Measurements from ENCODE around the gene SCN2B. TPM values are rescaled to one million over a fixed set of nuclear protein-coding genes. Genes with fewer than 3 reads are reported as not detected.

SCN2B gene
- total and polyA plus RNA-seq, 2 of the 13 experiments (the other 11 are each of a cell fraction or from before 2014, with no cell fraction given), result 0.01 to 0.02 TPM

GRCh38 chr11:118212131-118212725 is 35.8 kb upstream of the SCN2B start (continued):
- 0 out of 2 replicates have a peak, but pooled peaks have one; percentile 59 for TF ChIP-seq SNAPC5 (CRISPR knock-in tag; IDR thresholded peaks at IDR 0.05; ENCODE audit: borderline replicate concordance)
- TF ChIP-seq CEBPG (CRISPR knock-in tag; IDR thresholded peaks at IDR 0.05), result peak; percentile 98
- no peak for TF ChIP-seq RELA (CRISPR knock-in tag; IDR thresholded peaks at IDR 0.05)
- TF ChIP-seq NFKBIZ (CRISPR knock-in tag; IDR thresholded peaks at IDR 0.05), result peak; percentile 88; the same call in 1 of the 2 replicates
- no peak for TF ChIP-seq ZNF136 (CRISPR knock-in tag; IDR thresholded peaks at IDR 0.05; ENCODE audit: low read depth)
- peak; percentile 98 for TF ChIP-seq MYNN (CRISPR knock-in tag; IDR thresholded peaks at IDR 0.05; ENCODE audit: low read depth)
- TF ChIP-seq STAG1 (CRISPR knock-in tag; IDR thresholded peaks at IDR 0.05), result peak; percentile 48
- peak; percentile 81 for TF ChIP-seq ELF3 (CRISPR knock-in tag; IDR thresholded peaks at IDR 0.05)
- peak; percentile 76; the same call in 1 of the 2 replicates for TF ChIP-seq ZNF205 (CRISPR knock-in tag; IDR thresholded peaks at IDR 0.05)
- TF ChIP-seq ZNF597 (CRISPR knock-in tag; IDR thresholded peaks at IDR 0.05), result no peak
- TF ChIP-seq YEATS2 (CRISPR knock-in tag; IDR thresholded peaks at IDR 0.05; ENCODE audit: borderline replicate concordance), result peak; percentile 43; the same call in 1 of the 2 replicates
- TF ChIP-seq FOXP4 (CRISPR knock-in tag; IDR thresholded peaks at IDR 0.05), result peak; percentile 93
- TF ChIP-seq SETDB1 (CRISPR knock-in tag; IDR thresholded peaks at IDR 0.05; ENCODE audit: borderline replicate concordance), result no peak
- peak; percentile 79 for TF ChIP-seq HNF4G (IDR thresholded peaks at IDR 0.05; ENCODE audit: borderline replicate concordance, low read depth, low read length)
- peak; percentile 87 for TF ChIP-seq HNF4G (CRISPR knock-in tag; IDR thresholded peaks at IDR 0.05; ENCODE audit: borderline replicate concordance, low read depth)
- TF ChIP-seq ZNF296 (CRISPR knock-in tag; conservative IDR thresholded peaks at IDR 0.05), result no peak
- TF ChIP-seq PATZ1 (CRISPR knock-in tag; IDR thresholded peaks at IDR 0.05), result peak; percentile 89
- 0 out of 2 replicates have a peak, but pooled peaks have one; percentile 82 for TF ChIP-seq ZNF644 (CRISPR knock-in tag; IDR thresholded peaks at IDR 0.05; ENCODE audit: low read depth)
- peak; percentile 92 for TF ChIP-seq ZNF276 (CRISPR knock-in tag; IDR thresholded peaks at IDR 0.05; ENCODE audit: low read depth)
- TF ChIP-seq GATAD1 (CRISPR knock-in tag; IDR thresholded peaks at IDR 0.05), result peak; percentile 59
- TF ChIP-seq SP140L (CRISPR knock-in tag; IDR thresholded peaks at IDR 0.05; ENCODE audit: borderline replicate concordance), result peak; percentile 43; the same call in 1 of the 2 replicates
- no peak for TF ChIP-seq SRY (CRISPR knock-in tag; IDR thresholded peaks at IDR 0.05)
- TF ChIP-seq ZNF776 (CRISPR knock-in tag; IDR thresholded peaks at IDR 0.05), result no peak
- no peak for TF ChIP-seq ZNF274 (CRISPR knock-in tag; IDR thresholded peaks at IDR 0.05)
- TF ChIP-seq AGO2 (optimal IDR thresholded peaks at IDR 0.05; ENCODE audit: low read depth, low read length), result no peak
